ENCODE data around the gene CEACAM19.
A peak's percentile ranks its signal among the peaks of the same experiment; 100 is the strongest.

CEACAM19 gene

GRCh38 chr19:44692379-44692721, 21.1 kb downstream of the CEACAM19 start:
- TF ChIP-seq CTCF (conservative IDR thresholded peaks at IDR 0.05; ENCODE audit: low read depth, low read length) = no peak
- H3K4me3 ChIP-seq (ENCODE audit: low read length) = no peak overlapping the region
- peak; percentile 6 for DNase-seq (ENCODE audit: low read depth)

GRCh38 chr19:44694184-44694579, 22.9 kb downstream of the CEACAM19 start:
- no peak overlapping the region for H3K4me3 ChIP-seq (ENCODE audit: low read length)
- DNase-seq (ENCODE audit: low read depth) = no peak
- peak; percentile 47 for TF ChIP-seq CTCF (conservative IDR thresholded peaks at IDR 0.05; ENCODE audit: low read depth, low read length)

GRCh38 chr19:44696939-44697669, 25.8 kb downstream of the CEACAM19 start:
- DNase-seq (ENCODE audit: low read depth) = no peak
- TF ChIP-seq CTCF (conservative IDR thresholded peaks at IDR 0.05; ENCODE audit: low read depth, low read length) = no peak
- no peak overlapping the region for H3K4me3 ChIP-seq (ENCODE audit: low read length)

- TF ChIP-seq CTCF (conservative IDR thresholded peaks at IDR 0.05; ENCODE audit: low read depth, low read length) = no peak
- DNase-seq (ENCODE audit: low read depth) = no peak
- H3K4me3 ChIP-seq (ENCODE audit: low read length) = no peak overlapping the region
These were observed 26.4 kb downstream of the CEACAM19 start for GRCh38 chr19:44697670-44698034.

- DNase-seq (ENCODE audit: low read depth) = no peak
- TF ChIP-seq CTCF (conservative IDR thresholded peaks at IDR 0.05; ENCODE audit: low read depth, low read length) = no peak
- no peak within 1 kb of the TSS for H3K4me3 ChIP-seq (ENCODE audit: low read length)
These were observed 27.4 kb downstream of the CEACAM19 start, which contains the start of gene CEACAM16 for GRCh38 chr19:44698492-44699201. Gene CEACAM16, plus strand, starts transcription at chr19:44699151. Its CDS starts 2,306 bp downstream, at chr19:44701457.

- no peak for DNase-seq (ENCODE audit: low read depth)
- no peak for TF ChIP-seq CTCF (conservative IDR thresholded peaks at IDR 0.05; ENCODE audit: low read depth, low read length)
These were observed 29.3 kb downstream of the CEACAM19 start for GRCh38 chr19:44700547-44700946.

GRCh38 chr19:44701228-44701627, 29.9 kb downstream of the CEACAM19 start:
- DNase-seq (ENCODE audit: low read depth) = no peak
- TF ChIP-seq CTCF (conservative IDR thresholded peaks at IDR 0.05; ENCODE audit: low read depth, low read length) = no peak
- H3K4me3 ChIP-seq (ENCODE audit: low read length) = no peak overlapping the region

More at GRCh38 chr19:44700547-44700946, 29.3 kb downstream of the CEACAM19 start:
- no peak overlapping the region for H3K4me3 ChIP-seq (ENCODE audit: low read length)
